GM23338 (cell line): ENCODE results near the gene PLEKHG5. TPM values are rescaled to one million over a fixed set of nuclear protein-coding genes. Genes with fewer than 3 reads are reported as not detected.

Experiments
- ATAC-seq: fragments of 200-7000 bp; cut with Tn5 transposase; 3 replicates; pipeline ENCODE4 v1.9.1; 2020
- DNase-seq: peaks from one replicate; pipeline ENCODE4 v3.0.0-alpha.2; 2015; ENCODE audit warnings: low spot score
- H2AFZ ChIP-seq: fragments of 200-600 bp; sonication (generic); 2 replicates; pipeline ENCODE4 v1.8.0; 2016; ENCODE audit warnings: antibody characterized with exemption, mild to moderate bottlenecking, moderate library complexity
- H3F3A ChIP-seq: fragments of 200-600 bp; sonication (generic); replicated peaks from 2 replicates; pipeline ENCODE4 v1.8.0; 2017; ENCODE audit warnings: antibody characterized with exemption, mixed run types, low read depth
- H3K27ac ChIP-seq: fragments of 200-600 bp; sonication (generic); 2 replicates; pipeline ENCODE4 v1.6.1; 2016; ENCODE audit warnings: low read depth
- H3K27me3 ChIP-seq: fragments of 200-600 bp; sonication (generic); 2 replicates; pipeline ENCODE4 v1.8.0; 2016; ENCODE audit warnings: mild to moderate bottlenecking, mixed run types, moderate library complexity; ENCODE audit not compliant: insufficient read depth
- H3K36me3 ChIP-seq: fragments of 200-600 bp; sonication (generic); 2 replicates; pipeline ENCODE4 v1.8.0; 2016; ENCODE audit warnings: mild to moderate bottlenecking; ENCODE audit not compliant: insufficient read depth
- H3K4me1 ChIP-seq: fragments of 200-600 bp; sonication (generic); 2 replicates; pipeline ENCODE4 v1.8.0; 2016; ENCODE audit warnings: mild to moderate bottlenecking, moderate library complexity; ENCODE audit not compliant: insufficient read depth
- H3K4me2 ChIP-seq: fragments of 200-600 bp; sonication (generic); 2 replicates; pipeline ENCODE4 v1.7.1; 2017; ENCODE audit warnings: mixed run types
- H3K4me3 ChIP-seq: fragments of 200-600 bp; sonication (generic); 2 replicates; pipeline ENCODE4 v1.6.1; 2016; ENCODE audit warnings: mixed run types
- H3K79me2 ChIP-seq: fragments of 200-600 bp; sonication (generic); replicated peaks from 2 replicates; pipeline ENCODE4 v1.8.0; 2017; ENCODE audit warnings: mild to moderate bottlenecking; ENCODE audit not compliant: insufficient read depth
- H3K9me2 ChIP-seq: fragments of 200-600 bp; sonication (generic); 2 replicates; pipeline ENCODE4 v1.8.0; 2017; ENCODE audit not compliant: insufficient read depth
- H4K20me1 ChIP-seq: fragments of 200-600 bp; sonication (generic); replicated peaks from 2 replicates; pipeline ENCODE4 v1.8.0; 2017; ENCODE audit warnings: mild to moderate bottlenecking; ENCODE audit not compliant: insufficient read depth
- H3K27ac Mint-ChIP-seq: 2 replicates; pipeline ENCODE4 v1.8.0; 2020; ENCODE audit warnings: inconsistent platforms, mild to moderate bottlenecking, moderate library complexity, mixed read lengths
- H3K27me3 Mint-ChIP-seq: 3 replicates; pipeline ENCODE4 v1.8.0; 2022; ENCODE audit warnings: low read depth, mild to moderate bottlenecking, moderate library complexity, mixed read lengths, inconsistent platforms; ENCODE audit not compliant: insufficient read depth, poor library complexity
- H3K36me3 Mint-ChIP-seq: 3 replicates; pipeline ENCODE4 v1.8.0; 2021; ENCODE audit warnings: low read depth, mild to moderate bottlenecking, inconsistent platforms, moderate library complexity, mixed read lengths
- H3K4me1 Mint-ChIP-seq: 3 replicates; pipeline ENCODE4 v1.8.0; 2020; ENCODE audit warnings: mild to moderate bottlenecking, inconsistent platforms, mixed read lengths
- H3K4me3 Mint-ChIP-seq: 3 replicates; pipeline ENCODE4 v1.8.0; 2021; ENCODE audit warnings: moderate library complexity, mild to moderate bottlenecking, inconsistent platforms, mixed read lengths
- H3K9me3 Mint-ChIP-seq: 3 replicates; pipeline ENCODE4 v1.8.0; 2020; ENCODE audit warnings: moderate library complexity, mild to moderate bottlenecking, inconsistent platforms, mixed read lengths
- CREB1 ChIP-seq: fragments of 250-450 bp; sonication (Bioruptor Pico); IDR thresholded peaks from 2 replicates; pipeline ENCODE4 v1.5.0; 2020; ENCODE audit warnings: low read depth, mild to moderate bottlenecking, moderate library complexity
- JUNB ChIP-seq: IDR thresholded peaks from one replicate; pipeline ENCODE4 v1.6.1; 2016; ENCODE audit warnings: antibody characterized with exemption; ENCODE audit not compliant: unreplicated experiment
- REST ChIP-seq: IDR thresholded peaks from one replicate; pipeline ENCODE4 v1.6.1; 2018; ENCODE audit warnings: antibody characterized with exemption; ENCODE audit not compliant: unreplicated experiment
- STAT1 ChIP-seq: IDR thresholded peaks from one replicate; pipeline ENCODE4 v1.6.1; 2016; ENCODE audit warnings: antibody characterized with exemption; ENCODE audit not compliant: unreplicated experiment
- ZNF114 ChIP-seq: fragments of 250-450 bp; sonication (Bioruptor Pico); IDR thresholded peaks from 2 replicates; pipeline ENCODE4 v1.5.0; 2020; ENCODE audit warnings: mild to moderate bottlenecking, moderate library complexity
- ZNF331 ChIP-seq: fragments of 250-450 bp; sonication (Bioruptor Pico); IDR thresholded peaks from 2 replicates; pipeline ENCODE4 v1.5.0; 2020; ENCODE audit warnings: low read depth, mild to moderate bottlenecking, moderate library complexity
- polyA plus RNA-seq: library from polyadenylated mRNA; unstranded; fragments of >200 nt; fragmentation: Nextera tagmentation; extraction: Ambion mirVana; gene quantifications from 2 replicates; pipeline ENCODE4 v1.2.1, GENCODE V29; 2016
- total RNA-seq: library from RNA; depleted of rRNA; stranded (reverse); fragments of >200 nt; shearing (Covaris generic); gene quantifications from 2 replicates; pipeline ENCODE4 v1.2.3, GENCODE V29; 2014
- TF ChIP-seq, protein P1 (sequence below): IDR thresholded peaks from 2 replicates; pipeline ENCODE4 v1.6.1; 2016; ENCODE audit warnings: antibody characterized with exemption
- TF ChIP-seq, protein P2 (sequence below): fragments of 250-450 bp; sonication (Bioruptor Pico); IDR thresholded peaks from 2 replicates; pipeline ENCODE4 v1.5.0; 2020; ENCODE audit warnings: mild to moderate bottlenecking, moderate library complexity

PLEKHG5 gene
- total and polyA plus RNA-seq, 2 experiments from 2014 or later, result 9.0 to 26.4 TPM

GRCh38 chr1:6426972-6427350 is 64.5 kb downstream of the PLEKHG5 start:
- no peak for ATAC-seq
- Histone ChIP-seq H3K27me3 (peaks cover 54% of the 10 kb centered on the region), H3K36me3 (no peaks in the 10 kb centered on the region), H4K20me1 (no peaks in the 10 kb centered on the region), H3F3A (0 out of 2 replicates have a peak, but pooled peaks cover 13% of the 10 kb centered on the region), H2AFZ (no peak overlapping the region), H3K4me3 (no peak overlapping the region), H3K27ac (no peak overlapping the region), H3K4me2 (no peak overlapping the region), H3K9me2 (no peaks in the 10 kb centered on the region), H3K4me1 (no peaks in the 10 kb centered on the region; the same call in 1 of the 2 replicates), H3K79me2 (no peaks in the 10 kb centered on the region)
- Mint-ChIP-seq H3K36me3 (no peaks in the 10 kb centered on the region), H3K9me3 (no peaks in the 10 kb centered on the region), H3K4me1 (peaks cover 23% of the 10 kb centered on the region; the same call in 2 of the 3 replicates), H3K4me3 (no peak overlapping the region), H3K27me3 (peaks cover 63% of the 10 kb centered on the region), H3K27ac (no peak overlapping the region)
- TF ChIP-seq JUNB (no peak), CREB1 (no peak), STAT1 (no peak), ZNF331 (no peak), REST (no peak), ZNF114 (CRISPR knock-in tag) (no peak)
- TF ChIP-seq, protein P1, sequence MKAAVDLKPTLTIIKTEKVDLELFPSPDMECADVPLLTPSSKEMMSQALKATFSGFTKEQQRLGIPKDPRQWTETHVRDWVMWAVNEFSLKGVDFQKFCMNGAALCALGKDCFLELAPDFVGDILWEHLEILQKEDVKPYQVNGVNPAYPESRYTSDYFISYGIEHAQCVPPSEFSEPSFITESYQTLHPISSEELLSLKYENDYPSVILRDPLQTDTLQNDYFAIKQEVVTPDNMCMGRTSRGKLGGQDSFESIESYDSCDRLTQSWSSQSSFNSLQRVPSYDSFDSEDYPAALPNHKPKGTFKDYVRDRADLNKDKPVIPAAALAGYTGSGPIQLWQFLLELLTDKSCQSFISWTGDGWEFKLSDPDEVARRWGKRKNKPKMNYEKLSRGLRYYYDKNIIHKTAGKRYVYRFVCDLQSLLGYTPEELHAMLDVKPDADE, result no peak
- TF ChIP-seq, protein P2, sequence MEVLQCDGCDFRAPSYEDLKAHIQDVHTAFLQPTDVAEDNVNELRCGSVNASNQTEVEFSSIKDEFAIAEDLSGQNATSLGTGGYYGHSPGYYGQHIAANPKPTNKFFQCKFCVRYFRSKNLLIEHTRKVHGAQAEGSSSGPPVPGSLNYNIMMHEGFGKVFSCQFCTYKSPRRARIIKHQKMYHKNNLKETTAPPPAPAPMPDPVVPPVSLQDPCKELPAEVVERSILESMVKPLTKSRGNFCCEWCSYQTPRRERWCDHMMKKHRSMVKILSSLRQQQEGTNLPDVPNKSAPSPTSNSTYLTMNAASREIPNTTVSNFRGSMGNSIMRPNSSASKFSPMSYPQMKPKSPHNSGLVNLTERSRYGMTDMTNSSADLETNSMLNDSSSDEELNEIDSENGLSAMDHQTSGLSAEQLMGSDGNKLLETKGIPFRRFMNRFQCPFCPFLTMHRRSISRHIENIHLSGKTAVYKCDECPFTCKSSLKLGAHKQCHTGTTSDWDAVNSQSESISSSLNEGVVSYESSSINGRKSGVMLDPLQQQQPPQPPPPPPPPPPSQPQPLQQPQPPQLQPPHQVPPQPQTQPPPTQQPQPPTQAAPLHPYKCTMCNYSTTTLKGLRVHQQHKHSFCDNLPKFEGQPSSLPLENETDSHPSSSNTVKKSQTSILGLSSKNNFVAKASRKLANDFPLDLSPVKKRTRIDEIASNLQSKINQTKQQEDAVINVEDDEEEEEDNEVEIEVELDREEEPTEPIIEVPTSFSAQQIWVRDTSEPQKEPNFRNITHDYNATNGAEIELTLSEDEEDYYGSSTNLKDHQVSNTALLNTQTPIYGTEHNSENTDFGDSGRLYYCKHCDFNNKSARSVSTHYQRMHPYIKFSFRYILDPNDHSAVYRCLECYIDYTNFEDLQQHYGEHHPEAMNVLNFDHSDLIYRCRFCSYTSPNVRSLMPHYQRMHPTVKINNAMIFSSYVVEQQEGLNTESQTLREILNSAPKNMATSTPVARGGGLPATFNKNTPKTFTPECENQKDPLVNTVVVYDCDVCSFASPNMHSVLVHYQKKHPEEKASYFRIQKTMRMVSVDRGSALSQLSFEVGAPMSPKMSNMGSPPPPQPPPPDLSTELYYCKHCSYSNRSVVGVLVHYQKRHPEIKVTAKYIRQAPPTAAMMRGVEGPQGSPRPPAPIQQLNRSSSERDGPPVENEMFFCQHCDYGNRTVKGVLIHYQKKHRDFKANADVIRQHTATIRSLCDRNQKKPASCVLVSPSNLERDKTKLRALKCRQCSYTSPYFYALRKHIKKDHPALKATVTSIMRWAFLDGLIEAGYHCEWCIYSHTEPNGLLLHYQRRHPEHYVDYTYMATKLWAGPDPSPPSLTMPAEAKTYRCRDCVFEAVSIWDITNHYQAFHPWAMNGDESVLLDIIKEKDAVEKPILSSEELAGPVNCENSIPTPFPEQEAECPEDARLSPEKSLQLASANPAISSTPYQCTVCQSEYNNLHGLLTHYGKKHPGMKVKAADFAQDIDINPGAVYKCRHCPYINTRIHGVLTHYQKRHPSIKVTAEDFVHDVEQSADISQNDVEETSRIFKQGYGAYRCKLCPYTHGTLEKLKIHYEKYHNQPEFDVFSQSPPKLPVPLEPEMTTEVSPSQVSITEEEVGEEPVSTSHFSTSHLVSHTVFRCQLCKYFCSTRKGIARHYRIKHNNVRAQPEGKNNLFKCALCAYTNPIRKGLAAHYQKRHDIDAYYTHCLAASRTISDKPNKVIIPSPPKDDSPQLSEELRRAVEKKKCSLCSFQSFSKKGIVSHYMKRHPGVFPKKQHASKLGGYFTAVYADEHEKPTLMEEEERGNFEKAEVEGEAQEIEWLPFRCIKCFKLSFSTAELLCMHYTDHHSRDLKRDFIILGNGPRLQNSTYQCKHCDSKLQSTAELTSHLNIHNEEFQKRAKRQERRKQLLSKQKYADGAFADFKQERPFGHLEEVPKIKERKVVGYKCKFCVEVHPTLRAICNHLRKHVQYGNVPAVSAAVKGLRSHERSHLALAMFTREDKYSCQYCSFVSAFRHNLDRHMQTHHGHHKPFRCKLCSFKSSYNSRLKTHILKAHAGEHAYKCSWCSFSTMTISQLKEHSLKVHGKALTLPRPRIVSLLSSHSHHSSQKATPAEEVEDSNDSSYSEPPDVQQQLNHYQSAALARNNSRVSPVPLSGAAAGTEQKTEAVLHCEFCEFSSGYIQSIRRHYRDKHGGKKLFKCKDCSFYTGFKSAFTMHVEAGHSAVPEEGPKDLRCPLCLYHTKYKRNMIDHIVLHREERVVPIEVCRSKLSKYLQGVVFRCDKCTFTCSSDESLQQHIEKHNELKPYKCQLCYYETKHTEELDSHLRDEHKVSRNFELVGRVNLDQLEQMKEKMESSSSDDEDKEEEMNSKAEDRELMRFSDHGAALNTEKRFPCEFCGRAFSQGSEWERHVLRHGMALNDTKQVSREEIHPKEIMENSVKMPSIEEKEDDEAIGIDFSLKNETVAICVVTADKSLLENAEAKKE, result no peak
- DNase-seq, result no peak
